ENCODE data around the gene PSG4.
"Not testable (repeated sequence)": the region's sequence is repeated elsewhere in the genome, so short reads cannot be mapped to it uniquely, and the experiment has no call there.

- TF ChIP-seq, protein P1, sequence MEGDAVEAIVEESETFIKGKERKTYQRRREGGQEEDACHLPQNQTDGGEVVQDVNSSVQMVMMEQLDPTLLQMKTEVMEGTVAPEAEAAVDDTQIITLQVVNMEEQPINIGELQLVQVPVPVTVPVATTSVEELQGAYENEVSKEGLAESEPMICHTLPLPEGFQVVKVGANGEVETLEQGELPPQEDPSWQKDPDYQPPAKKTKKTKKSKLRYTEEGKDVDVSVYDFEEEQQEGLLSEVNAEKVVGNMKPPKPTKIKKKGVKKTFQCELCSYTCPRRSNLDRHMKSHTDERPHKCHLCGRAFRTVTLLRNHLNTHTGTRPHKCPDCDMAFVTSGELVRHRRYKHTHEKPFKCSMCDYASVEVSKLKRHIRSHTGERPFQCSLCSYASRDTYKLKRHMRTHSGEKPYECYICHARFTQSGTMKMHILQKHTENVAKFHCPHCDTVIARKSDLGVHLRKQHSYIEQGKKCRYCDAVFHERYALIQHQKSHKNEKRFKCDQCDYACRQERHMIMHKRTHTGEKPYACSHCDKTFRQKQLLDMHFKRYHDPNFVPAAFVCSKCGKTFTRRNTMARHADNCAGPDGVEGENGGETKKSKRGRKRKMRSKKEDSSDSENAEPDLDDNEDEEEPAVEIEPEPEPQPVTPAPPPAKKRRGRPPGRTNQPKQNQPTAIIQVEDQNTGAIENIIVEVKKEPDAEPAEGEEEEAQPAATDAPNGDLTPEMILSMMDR (IDR thresholded peaks at IDR 0.05): not testable (repeated sequence)
- not testable (repeated sequence) for TF ChIP-seq POLR2A (IDR thresholded peaks at IDR 0.05)
Measured at GRCh38 chr19:43205471-43206105, at the start of gene PSG4.

Data from heart left ventricle (tissue), 13 donors.